Kidney (tissue), 14 donors: ENCODE results near the gene ASB2. TPM values are rescaled to one million over a fixed set of nuclear protein-coding genes. Genes with fewer than 3 reads are reported as not detected.
A peak's percentile ranks its signal among the peaks of the same experiment; 100 is the strongest.

Experiments
- DNase-seq, 5 donors: peaks; one replicate each; pipeline ENCODE4 v3.0.0-alpha.2; 2013 to 2020
- FAIRE-seq: peaks from 2 replicates; lab custom pipeline; 2012; peaks lifted over from hg19 to GRCh38; lab: Jason Lieb, UNC
- H3K27ac ChIP-seq, 2 donors: one replicate each; pipeline ENCODE4 v1.7.0; 2013; ENCODE audit warnings: low read depth in 2 of 2, low read length in 2 of 2, inconsistent platforms in 1 of 2
- H3K27me3 ChIP-seq: one replicate; pipeline ENCODE4 v1.7.1; 2013; ENCODE audit warnings: low read length, inconsistent platforms; ENCODE audit not compliant: control insufficient read depth, insufficient read depth
- H3K36me3 ChIP-seq, 3 donors: one replicate each; pipeline versions ENCODE4 v1.7.0 to v1.7.1; 2013; ENCODE audit warnings: low read length in 3 of 3, control low read depth in 1 of 3, inconsistent platforms in 1 of 3; ENCODE audit not compliant: insufficient read depth in 3 of 3, control insufficient read depth in 2 of 3
- H3K4me1 ChIP-seq, 3 donors: one replicate each; pipeline versions ENCODE4 v1.7.0 to v1.7.1; 2013; ENCODE audit warnings: low read length in 3 of 3, inconsistent platforms in 1 of 3, low read depth in 1 of 3; ENCODE audit not compliant: control insufficient read depth in 2 of 3, insufficient read depth in 2 of 3
- H3K4me3 ChIP-seq, 3 donors: one replicate each; pipeline versions ENCODE4 v1.7.0 to v1.8.1; 2013; ENCODE audit warnings: low read length in 3 of 3, control low read depth in 1 of 3, inconsistent platforms in 1 of 3
- H3K9ac ChIP-seq, 3 donors: one replicate each; pipeline versions ENCODE4 v1.7.0 to v1.7.1; 2013; ENCODE audit warnings: low read length in 3 of 3, control low read depth in 1 of 3, inconsistent platforms in 1 of 3
- H3K9me3 ChIP-seq, 3 donors: one replicate each; pipeline versions ENCODE4 v1.7.0 to v1.7.1; 2013; ENCODE audit warnings: low read length in 3 of 3, control low read depth in 1 of 3, inconsistent platforms in 1 of 3; ENCODE audit not compliant: control insufficient read depth in 2 of 3, insufficient read depth in 1 of 3
- intact Hi-C: fragments of 100-400 bp; cut with DNase I; formaldehyde crosslinking; loops from one replicate; pipeline ENCODE4 v1.11.1; 2022
- polyA plus RNA-seq: library from polyadenylated mRNA; stranded (reverse); fragments of 350-450 nt; fragmentation: Illumina TruSeq; extraction: RNeasy Lipid Tissue Mini Kit (QIAGEN cat#74804); gene quantifications from one replicate; pipeline ENCODE4 v1.2.3, GENCODE V29; 2014; ENCODE audit warnings: low read depth, low replicate concordance; ENCODE audit not compliant: insufficient read depth
- total RNA-seq: library from RNA; stranded (reverse); fragmentation: NEBNext Ultra II Directional; extraction: Animal tissue kit (Norgen Biotek cat#: 25700); gene quantifications from one replicate; pipeline ENCODE4 v1.2.1, GENCODE V29; 2021
- TF ChIP-seq, protein P1 (sequence below): IDR thresholded peaks from 3 replicates; pipeline ENCODE4 v1.5.1; 2012; ENCODE audit warnings: mild to moderate bottlenecking, moderate library complexity, borderline replicate concordance; ENCODE audit not compliant: insufficient read depth; ENCODE audit errors: extremely low read depth
- donor health status: control.
- donor health status: control.
- donor health status: control.
- donor health status: control.
- donor health status: control.
- donor health status: DM: yes; HTN: yes; CAD: no.
- donor health status: Normal renal cell carcinoma (clear cell type).

Gene ASB2
- total and polyA plus RNA-seq, 2 donors from 2014 or later: 0.97 to 3.7 TPM

- FAIRE-seq (no peak), DNase-seq (no peak)
- Histone ChIP-seq H3K4me3 (no peak overlapping the region), H3K27ac (no peak overlapping the region), H3K27me3 (no peaks in the 10 kb centered on the region), H3K9me3 (peaks cover 0 to 5% (median 0%) of the 10 kb centered on the region in 3 donors), H3K36me3 (no peaks in the 10 kb centered on the region), H3K9ac (no peak overlapping the region), H3K4me1 (no peaks in the 10 kb centered on the region)
- TF ChIP-seq, protein P1, sequence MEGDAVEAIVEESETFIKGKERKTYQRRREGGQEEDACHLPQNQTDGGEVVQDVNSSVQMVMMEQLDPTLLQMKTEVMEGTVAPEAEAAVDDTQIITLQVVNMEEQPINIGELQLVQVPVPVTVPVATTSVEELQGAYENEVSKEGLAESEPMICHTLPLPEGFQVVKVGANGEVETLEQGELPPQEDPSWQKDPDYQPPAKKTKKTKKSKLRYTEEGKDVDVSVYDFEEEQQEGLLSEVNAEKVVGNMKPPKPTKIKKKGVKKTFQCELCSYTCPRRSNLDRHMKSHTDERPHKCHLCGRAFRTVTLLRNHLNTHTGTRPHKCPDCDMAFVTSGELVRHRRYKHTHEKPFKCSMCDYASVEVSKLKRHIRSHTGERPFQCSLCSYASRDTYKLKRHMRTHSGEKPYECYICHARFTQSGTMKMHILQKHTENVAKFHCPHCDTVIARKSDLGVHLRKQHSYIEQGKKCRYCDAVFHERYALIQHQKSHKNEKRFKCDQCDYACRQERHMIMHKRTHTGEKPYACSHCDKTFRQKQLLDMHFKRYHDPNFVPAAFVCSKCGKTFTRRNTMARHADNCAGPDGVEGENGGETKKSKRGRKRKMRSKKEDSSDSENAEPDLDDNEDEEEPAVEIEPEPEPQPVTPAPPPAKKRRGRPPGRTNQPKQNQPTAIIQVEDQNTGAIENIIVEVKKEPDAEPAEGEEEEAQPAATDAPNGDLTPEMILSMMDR: no peak
- intact Hi-C loops: no loop called here
Observed at GRCh38 chr14:93914278-93914677, 62.1 kb downstream of the ASB2 start.

DNA sequence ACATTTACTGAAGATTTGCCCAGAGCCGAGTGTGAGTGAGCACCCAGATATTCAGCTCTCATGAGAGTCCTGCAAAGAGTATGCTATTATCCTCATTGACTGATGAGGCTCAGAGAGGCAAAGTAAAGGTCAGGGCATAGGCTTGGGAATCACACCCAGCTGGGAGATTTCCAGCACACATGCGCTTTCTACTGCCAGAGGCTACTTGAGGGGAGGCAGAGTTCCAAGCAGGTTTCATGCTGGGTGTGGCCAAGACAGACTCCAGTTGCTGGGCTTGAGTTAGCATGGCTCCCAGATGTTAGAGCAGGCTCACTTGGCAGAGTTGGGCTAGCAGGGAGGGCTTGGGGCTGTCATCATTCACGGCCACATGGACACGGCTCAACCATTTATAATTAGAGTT, 63.6 kb downstream of the ASB2 start:
- Histone ChIP-seq H3K36me3 (no peaks in the 10 kb centered on the region), H3K9ac (no peak overlapping the region), H3K27ac (no peak overlapping the region), H3K9me3 (peaks cover 0 to 4% (median 0%) of the 10 kb centered on the region in 3 donors), H3K4me1 (no peaks in the 10 kb centered on the region), H3K27me3 (no peaks in the 10 kb centered on the region), H3K4me3 (no peak overlapping the region)
- intact Hi-C loops: no loop called here
- TF ChIP-seq, protein P1: no peak
- no peak for FAIRE-seq
- DNase-seq: no peak

- no peak overlapping the region for H3K27ac ChIP-seq
- no peak overlapping the region for H3K4me3 ChIP-seq
- H3K4me1 ChIP-seq: no peaks in the 10 kb centered on the region
- TF ChIP-seq, protein P1: no peak
- peak in 1 of 5 donors; percentile 25 for DNase-seq
- intact Hi-C loops: no loop called here
- H3K27me3 ChIP-seq: no peaks in the 10 kb centered on the region
- FAIRE-seq: no peak
- H3K9me3 ChIP-seq: peaks cover 0 to 4% (median 0%) of the 10 kb centered on the region in 3 donors
- no peak overlapping the region for H3K9ac ChIP-seq
- no peaks in the 10 kb centered on the region for H3K36me3 ChIP-seq
Observed at GRCh38 chr14:93911975-93912615, 64.3 kb downstream of the ASB2 start.
